Measurements from ENCODE around the gene KCTD21. TPM values are rescaled to one million over a fixed set of nuclear protein-coding genes. Genes with fewer than 3 reads are reported as not detected.

KCTD21 gene
- total RNA-seq, 2 experiments from 2014 or later: 4.1 to 5.2 TPM

DNA sequence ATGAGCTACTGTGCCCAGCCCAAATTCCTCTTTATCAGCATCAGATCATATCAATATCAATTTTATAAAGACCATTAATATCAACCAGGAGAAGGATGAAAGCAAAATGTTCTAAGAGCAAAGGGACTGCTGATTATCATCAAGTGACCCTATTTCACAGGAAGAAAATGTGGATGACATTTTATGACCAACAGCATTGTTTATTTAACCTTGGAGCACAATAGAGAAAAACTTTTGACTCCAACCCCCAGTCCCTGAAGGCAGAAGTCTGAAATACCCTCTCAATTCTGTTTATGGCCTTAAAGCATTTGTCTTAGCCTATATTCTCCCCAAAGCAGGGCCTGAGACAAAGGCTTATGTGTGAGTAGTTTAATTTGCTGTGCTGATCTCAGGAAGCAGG lies 37.7 kb downstream of the KCTD21 start:
- H3K27ac Mint-ChIP-seq: no peak overlapping the region
- CTCF ChIA-PET: interaction anchor here (1.0 kb wide), 1 partner anchor 16 kb away, joined by 3 read pairs; no protein-coding TSS in a partner anchor
- no peaks in the 10 kb centered on the region for H3K27me3 Mint-ChIP-seq
- no peaks in the 10 kb centered on the region for H3K36me3 Mint-ChIP-seq (ENCODE audit: low read depth)
- POLR2A ChIA-PET: interaction anchor here (1.4 kb wide), 1 partner anchor 11 kb away, joined by 5 read pairs; the partner anchor contains the start of gene ALG8
- DNase-seq (no peak), ATAC-seq (no peak)
- no peaks in the 10 kb centered on the region for H3K4me1 Mint-ChIP-seq (ENCODE audit: low read depth)
- TF ChIP-seq, protein P1, sequence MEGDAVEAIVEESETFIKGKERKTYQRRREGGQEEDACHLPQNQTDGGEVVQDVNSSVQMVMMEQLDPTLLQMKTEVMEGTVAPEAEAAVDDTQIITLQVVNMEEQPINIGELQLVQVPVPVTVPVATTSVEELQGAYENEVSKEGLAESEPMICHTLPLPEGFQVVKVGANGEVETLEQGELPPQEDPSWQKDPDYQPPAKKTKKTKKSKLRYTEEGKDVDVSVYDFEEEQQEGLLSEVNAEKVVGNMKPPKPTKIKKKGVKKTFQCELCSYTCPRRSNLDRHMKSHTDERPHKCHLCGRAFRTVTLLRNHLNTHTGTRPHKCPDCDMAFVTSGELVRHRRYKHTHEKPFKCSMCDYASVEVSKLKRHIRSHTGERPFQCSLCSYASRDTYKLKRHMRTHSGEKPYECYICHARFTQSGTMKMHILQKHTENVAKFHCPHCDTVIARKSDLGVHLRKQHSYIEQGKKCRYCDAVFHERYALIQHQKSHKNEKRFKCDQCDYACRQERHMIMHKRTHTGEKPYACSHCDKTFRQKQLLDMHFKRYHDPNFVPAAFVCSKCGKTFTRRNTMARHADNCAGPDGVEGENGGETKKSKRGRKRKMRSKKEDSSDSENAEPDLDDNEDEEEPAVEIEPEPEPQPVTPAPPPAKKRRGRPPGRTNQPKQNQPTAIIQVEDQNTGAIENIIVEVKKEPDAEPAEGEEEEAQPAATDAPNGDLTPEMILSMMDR (IDR thresholded peaks at IDR 0.05): no peak
- H3K9me3 Mint-ChIP-seq: no peaks in the 10 kb centered on the region
- H3K4me3 Mint-ChIP-seq: no peak overlapping the region
- intact Hi-C loops (cut with micrococcal nuclease): no loop called here

DNA sequence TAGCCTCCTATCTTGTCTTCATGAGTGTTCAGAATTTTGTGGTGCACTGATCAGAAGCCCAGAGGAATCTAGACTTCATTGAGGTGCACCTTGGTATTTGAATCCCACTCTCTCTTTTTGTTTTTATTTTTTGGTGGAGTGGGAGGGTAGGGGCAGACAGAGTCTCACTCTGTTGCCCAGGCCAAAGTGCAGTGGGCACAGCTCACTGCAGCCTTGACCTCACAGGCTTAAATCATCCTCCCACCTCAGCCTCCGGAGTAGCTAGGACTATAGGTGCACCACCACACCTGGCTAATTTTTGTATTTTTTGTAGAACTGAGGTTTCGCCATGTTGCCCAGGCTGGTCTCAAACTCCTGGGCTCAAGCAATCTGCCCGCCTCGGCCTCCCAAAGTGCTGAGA lies 38.1 kb downstream of the KCTD21 start:
- CTCF ChIA-PET: interaction anchor here (1.0 to 3.4 kb wide), 2 partner anchors 16 to 414 kb away, joined by 3 to 14 read pairs; no protein-coding TSS in a partner anchor
- TF ChIP-seq, protein P1 (IDR thresholded peaks at IDR 0.05): no peak
- no peaks in the 10 kb centered on the region for H3K36me3 Mint-ChIP-seq (ENCODE audit: low read depth)
- ATAC-seq (no peak), DNase-seq (no peak)
- H3K4me3 Mint-ChIP-seq: no peak overlapping the region
- H3K27ac Mint-ChIP-seq: no peak overlapping the region
- POLR2A ChIA-PET: interaction anchor here (1.4 kb wide), 1 partner anchor 11 kb away, joined by 5 read pairs; the partner anchor contains the start of gene ALG8
- no peaks in the 10 kb centered on the region for H3K4me1 Mint-ChIP-seq (ENCODE audit: low read depth)
- intact Hi-C loops (cut with micrococcal nuclease): no loop called here
- H3K27me3 Mint-ChIP-seq: no peaks in the 10 kb centered on the region
- H3K9me3 Mint-ChIP-seq: no peaks in the 10 kb centered on the region

DNA sequence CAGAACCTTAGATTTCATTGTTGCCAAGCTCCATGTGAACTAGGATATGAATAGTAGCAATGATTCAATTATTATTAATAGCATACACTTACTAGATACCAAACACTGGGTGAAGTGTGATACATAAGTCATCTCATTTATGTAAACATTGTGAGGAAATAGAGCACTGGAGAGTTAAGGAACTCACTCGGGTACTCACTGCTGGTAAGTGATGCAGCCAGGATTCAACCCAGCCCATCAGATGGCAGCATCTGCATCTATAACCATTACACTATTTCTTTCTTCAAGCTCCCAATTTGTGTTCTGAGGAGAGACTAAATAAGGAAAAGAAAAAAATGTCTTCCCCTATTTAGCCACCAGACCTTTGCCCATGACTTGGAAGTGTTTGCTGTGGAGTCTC lies 38.8 kb downstream of the KCTD21 start:
- Mint-ChIP-seq H3K4me1 (ENCODE audit: low read depth) (no peaks in the 10 kb centered on the region), H3K36me3 (ENCODE audit: low read depth) (no peaks in the 10 kb centered on the region), H3K27me3 (no peaks in the 10 kb centered on the region), H3K4me3 (no peak overlapping the region), H3K9me3 (no peaks in the 10 kb centered on the region), H3K27ac (no peak overlapping the region)
- TF ChIP-seq, protein P1 (IDR thresholded peaks at IDR 0.05): no peak
- ChIA-PET CTCF (interaction anchor here (3.4 kb wide), 1 partner anchor 415 kb away, joined by 14 read pairs; no protein-coding TSS in a partner anchor), POLR2A (interaction anchor here (1.4 kb wide), 1 partner anchor 10 kb away, joined by 5 read pairs; the partner anchor contains the start of gene ALG8)
- no peak for ATAC-seq
- peak; percentile 24 for DNase-seq
- intact Hi-C loops (cut with micrococcal nuclease): no loop called here

DNA sequence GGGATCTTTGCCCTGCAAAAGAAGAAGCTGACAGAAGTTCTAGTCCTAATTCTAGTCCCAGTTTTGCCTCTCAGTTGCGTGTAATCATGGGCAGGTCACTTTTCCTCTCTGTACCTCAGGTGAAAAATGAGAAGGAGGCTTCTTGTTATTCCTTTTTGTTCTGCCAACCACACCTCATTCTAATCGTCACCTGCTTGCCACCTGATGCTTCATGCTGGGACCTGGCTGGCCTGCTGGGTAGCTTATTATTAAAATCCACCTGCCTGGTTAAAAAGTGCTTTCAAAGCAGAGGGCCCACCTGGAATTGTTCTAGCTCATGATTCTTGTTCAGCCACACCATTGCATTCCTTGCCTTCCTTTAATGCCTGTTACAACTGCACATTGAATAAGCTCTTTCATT lies 40.6 kb downstream of the KCTD21 start:
- intact Hi-C loops (cut with micrococcal nuclease): no loop called here
- DNase-seq (no peak), ATAC-seq (no peak)
- no peak overlapping the region for H3K27ac Mint-ChIP-seq
- no peaks in the 10 kb centered on the region for H3K9me3 Mint-ChIP-seq
- H3K36me3 Mint-ChIP-seq (ENCODE audit: low read depth): no peaks in the 10 kb centered on the region
- H3K4me1 Mint-ChIP-seq (ENCODE audit: low read depth): no peaks in the 10 kb centered on the region
- TF ChIP-seq, protein P1 (IDR thresholded peaks at IDR 0.05): no peak
- CTCF ChIA-PET: interaction anchor here (3.4 kb wide), 1 partner anchor 417 kb away, joined by 14 read pairs; no protein-coding TSS in a partner anchor
- POLR2A ChIA-PET: interaction anchor here (1.1 kb wide), 1 partner anchor 8 kb away, joined by 7 read pairs; the partner anchor contains the start of gene ALG8
- no peaks in the 10 kb centered on the region for H3K27me3 Mint-ChIP-seq
- no peak overlapping the region for H3K4me3 Mint-ChIP-seq

DNA sequence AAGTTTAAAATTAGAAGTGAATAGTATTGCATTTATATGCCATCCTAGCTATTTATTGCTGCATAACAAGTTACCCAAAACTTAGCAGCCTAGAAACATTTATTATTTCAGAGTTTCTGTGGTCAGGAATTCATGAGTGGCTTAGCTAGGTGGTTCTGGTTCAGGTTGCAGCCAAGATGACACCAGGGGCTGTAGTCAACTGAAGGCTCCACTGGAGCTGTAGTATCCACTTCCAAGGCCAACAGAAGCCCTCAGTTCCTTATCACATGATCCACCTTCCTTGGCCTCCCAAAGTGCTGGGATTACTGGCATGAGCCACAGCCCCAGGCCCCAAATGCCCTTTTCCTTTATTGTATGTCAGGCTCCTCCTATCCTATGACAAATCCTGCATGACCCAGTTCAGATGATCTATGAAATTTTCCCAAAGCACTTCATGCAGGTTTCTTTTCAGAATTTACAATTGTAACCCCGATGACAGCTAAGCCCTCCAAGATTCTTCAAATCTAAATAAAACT lies 42.9 kb downstream of the KCTD21 start:
- ChIA-PET CTCF (interaction anchor here (0.6 kb wide), 1 partner anchor 431 kb away, joined by 3 read pairs; no protein-coding TSS in a partner anchor), POLR2A (no interaction called here)
- intact Hi-C loops (cut with micrococcal nuclease): no loop called here
- DNase-seq: no peak
- Mint-ChIP-seq H3K27me3 (no peaks in the 10 kb centered on the region), H3K36me3 (ENCODE audit: low read depth) (peaks cover 3% of the 10 kb centered on the region), H3K4me1 (ENCODE audit: low read depth) (peaks cover 8% of the 10 kb centered on the region), H3K9me3 (no peaks in the 10 kb centered on the region), H3K4me3 (no peak overlapping the region), H3K27ac (no peak overlapping the region)
- ATAC-seq: no peak
- TF ChIP-seq, protein P1 (IDR thresholded peaks at IDR 0.05): no peak
